B cell (primary cell): ENCODE measurements around the gene HDLBP.

Experiments
- CTCF ChIP-seq: fragments of 200-600 bp; IDR thresholded peaks from one replicate; pipeline ENCODE4 v1.8.0; 2022; ENCODE audit warnings: antibody characterized with exemption, mild to moderate bottlenecking
- EZH2 ChIP-seq: IDR thresholded peaks from 2 replicates; pipeline ENCODE4 v1.6.1; 2012; ENCODE audit warnings: borderline replicate concordance, low read depth, mild to moderate bottlenecking, moderate library complexity, low read length; ENCODE audit not compliant: insufficient read depth, poor library complexity, severe bottlenecking

DNA sequence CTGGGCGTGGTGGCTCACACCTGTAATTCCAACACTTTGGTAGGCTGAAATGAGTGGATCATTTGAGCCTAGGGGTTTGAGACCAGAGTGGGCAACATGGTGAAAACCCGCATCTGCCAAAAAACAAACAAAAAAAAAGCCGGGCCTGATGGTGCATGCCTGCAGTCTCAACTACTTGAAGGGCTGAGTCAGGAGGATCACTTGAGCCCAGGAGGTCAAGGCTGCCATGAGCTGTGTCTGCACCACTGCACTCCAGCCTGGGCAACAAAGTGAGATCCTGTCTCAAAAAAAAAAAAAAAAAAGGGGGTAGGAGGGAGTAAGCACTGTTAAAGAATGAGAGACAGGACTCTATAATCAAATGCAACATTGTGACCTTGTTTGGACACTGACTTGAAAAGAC is 54.6 kb downstream of the HDLBP start:
- no peak for TF ChIP-seq CTCF
- TF ChIP-seq EZH2: no peak
